DND-41 (cell line): ENCODE measurements around the gene ATP2B1.

Experiments used
- EZH2 ChIP-seq: IDR thresholded peaks from 3 replicates; pipeline ENCODE4 v1.6.1; 2012; ENCODE audit warnings: borderline replicate concordance, low read depth, mild to moderate bottlenecking, moderate library complexity, low read length, inconsistent platforms; ENCODE audit not compliant: severe bottlenecking
- TF ChIP-seq, protein P1 (sequence below): IDR thresholded peaks from 2 replicates; pipeline ENCODE4 v1.5.1; 2012; ENCODE audit warnings: borderline replicate concordance, low read length, moderate library complexity, mild to moderate bottlenecking; ENCODE audit not compliant: poor library complexity, severe bottlenecking; ENCODE audit errors: extremely low read depth

DNA sequence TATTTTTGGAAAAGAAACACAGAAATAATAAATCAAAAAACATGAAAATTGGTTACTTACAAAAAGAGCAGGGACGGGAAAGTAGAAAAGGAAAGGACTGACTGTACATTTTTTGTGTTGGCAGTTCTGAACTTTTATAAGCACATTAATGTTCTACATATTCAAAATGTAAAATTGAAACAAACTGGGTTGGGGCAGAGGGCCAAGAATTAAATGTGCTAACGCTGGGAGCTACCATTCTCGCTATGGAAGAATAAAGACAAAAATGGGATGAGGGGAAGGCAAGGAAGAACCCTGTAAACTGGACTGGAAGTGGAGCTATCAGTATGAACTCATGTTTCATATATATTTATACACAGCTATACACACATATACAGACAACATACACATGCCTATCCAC lies 24.5 kb downstream of the ATP2B1 start:
- TF ChIP-seq, protein P1, sequence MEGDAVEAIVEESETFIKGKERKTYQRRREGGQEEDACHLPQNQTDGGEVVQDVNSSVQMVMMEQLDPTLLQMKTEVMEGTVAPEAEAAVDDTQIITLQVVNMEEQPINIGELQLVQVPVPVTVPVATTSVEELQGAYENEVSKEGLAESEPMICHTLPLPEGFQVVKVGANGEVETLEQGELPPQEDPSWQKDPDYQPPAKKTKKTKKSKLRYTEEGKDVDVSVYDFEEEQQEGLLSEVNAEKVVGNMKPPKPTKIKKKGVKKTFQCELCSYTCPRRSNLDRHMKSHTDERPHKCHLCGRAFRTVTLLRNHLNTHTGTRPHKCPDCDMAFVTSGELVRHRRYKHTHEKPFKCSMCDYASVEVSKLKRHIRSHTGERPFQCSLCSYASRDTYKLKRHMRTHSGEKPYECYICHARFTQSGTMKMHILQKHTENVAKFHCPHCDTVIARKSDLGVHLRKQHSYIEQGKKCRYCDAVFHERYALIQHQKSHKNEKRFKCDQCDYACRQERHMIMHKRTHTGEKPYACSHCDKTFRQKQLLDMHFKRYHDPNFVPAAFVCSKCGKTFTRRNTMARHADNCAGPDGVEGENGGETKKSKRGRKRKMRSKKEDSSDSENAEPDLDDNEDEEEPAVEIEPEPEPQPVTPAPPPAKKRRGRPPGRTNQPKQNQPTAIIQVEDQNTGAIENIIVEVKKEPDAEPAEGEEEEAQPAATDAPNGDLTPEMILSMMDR, result no peak
- TF ChIP-seq EZH2, result no peak
